Stimulated activated CD4-positive, alpha-beta T cell treated with anti-CD3 and anti-CD28 coated beads, TNF-alpha, amount 100 ng/mL, for 48 hours (primary cell): ENCODE measurements around the gene CLRN3.
A peak's percentile ranks its signal among the peaks of the same experiment; 100 is the strongest.

Source experiments
- DNase-seq, 3 donors: peaks; one replicate each; pipeline ENCODE4 v3.0.0-alpha.2; 2020; ENCODE audit warnings: low read depth in 3 of 3

Gene CLRN3

DNA sequence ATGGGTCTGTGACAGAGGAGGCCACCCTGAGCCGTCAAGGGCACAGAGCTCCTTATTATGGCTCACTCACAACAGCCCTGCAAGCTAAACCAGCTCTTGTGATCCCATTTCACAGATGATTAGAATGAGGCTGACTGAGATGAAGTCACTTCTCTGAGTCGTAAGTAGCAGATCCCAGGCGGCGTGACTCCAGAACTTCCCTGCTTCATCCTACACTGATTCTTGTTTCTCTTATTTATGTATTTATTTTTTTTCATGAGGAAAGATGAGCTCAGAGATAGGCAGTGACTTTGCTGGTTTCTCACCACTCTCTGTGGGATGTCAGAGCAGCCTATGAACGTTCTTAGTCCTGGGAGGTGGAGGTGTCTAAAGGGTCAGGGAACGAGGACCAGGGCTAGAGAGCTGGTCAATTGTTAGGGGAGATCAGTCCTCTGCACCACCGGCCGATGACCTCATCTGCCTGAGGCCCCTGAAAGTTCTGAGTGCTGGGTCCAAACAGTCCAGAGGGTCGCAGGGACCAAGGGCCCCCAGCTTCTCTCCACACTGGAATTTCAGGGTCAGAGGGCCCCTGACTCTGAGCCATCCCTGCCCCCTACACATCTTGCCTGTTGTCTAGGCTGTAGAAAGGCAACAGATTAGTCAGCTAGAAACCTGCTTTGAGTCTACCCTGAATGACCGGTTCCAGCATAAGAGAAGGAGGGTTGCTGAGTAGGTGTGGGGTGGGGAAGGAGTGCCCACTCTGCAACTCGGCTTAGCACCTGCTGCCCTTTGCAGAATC, 17.9 kb downstream of the CLRN3 start:
- no peak for DNase-seq

DNA sequence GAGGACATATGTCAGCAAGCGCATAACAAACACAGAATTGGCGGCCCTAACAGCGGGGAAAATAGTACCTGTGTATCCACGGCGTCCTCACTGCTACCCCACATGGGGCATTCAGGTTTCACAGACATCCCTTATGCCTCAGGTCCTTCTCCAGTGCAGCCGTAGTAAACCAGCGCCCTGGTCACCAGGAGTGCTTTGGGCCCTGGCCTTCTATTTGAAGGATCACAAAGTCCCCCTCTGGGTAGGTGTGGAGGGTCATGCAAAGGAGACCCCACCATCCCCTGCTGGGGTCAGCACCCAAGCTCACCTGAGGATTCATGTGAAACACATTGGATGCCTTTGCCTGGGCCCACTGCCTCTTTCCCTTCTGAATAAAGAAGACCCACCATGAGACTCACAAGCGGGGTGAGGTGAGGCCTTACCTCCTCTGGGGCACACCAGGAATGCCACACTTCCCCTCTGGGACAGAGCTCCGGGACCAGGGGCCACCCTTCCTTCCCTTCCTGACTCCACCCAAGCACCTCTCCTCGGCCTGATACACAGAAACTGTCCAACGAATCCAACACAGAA, 18.8 kb downstream of the CLRN3 start:
- no peak for DNase-seq

DNA sequence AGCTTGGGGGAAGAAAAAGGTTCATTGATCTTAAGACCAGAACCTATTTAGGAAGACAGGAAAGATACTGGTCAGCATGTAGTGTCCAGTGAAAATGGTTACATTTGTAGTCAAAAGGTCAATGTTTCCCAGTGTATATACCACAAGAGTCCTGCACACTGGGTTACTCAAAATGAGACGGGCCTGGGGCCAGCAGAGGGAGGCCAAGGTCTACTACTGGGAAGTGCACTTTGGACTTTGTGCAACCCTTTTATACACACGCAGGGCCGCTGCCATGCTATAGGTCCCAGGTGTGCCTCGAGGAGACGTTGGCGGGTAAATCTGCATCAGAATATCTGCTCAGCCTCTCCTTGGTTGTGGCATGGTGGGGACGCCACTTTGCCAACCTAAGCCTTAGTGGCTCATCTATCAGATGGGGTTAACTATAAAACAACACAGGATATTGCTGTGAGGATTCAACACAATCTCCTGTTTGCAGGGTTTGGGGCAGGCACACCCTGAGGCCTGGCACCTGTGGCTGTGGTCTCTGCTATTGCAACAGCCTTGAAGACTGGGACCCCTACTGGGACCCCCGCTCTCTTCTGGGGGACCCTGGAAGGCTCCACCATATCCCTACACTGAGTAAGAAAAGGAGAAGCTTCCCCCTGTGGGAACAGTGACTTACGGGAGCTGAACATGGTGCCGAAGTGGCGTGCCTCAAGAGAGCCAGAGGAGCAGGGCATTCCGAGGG, 19.7 kb downstream of the CLRN3 start:
- no peak for DNase-seq

DNA sequence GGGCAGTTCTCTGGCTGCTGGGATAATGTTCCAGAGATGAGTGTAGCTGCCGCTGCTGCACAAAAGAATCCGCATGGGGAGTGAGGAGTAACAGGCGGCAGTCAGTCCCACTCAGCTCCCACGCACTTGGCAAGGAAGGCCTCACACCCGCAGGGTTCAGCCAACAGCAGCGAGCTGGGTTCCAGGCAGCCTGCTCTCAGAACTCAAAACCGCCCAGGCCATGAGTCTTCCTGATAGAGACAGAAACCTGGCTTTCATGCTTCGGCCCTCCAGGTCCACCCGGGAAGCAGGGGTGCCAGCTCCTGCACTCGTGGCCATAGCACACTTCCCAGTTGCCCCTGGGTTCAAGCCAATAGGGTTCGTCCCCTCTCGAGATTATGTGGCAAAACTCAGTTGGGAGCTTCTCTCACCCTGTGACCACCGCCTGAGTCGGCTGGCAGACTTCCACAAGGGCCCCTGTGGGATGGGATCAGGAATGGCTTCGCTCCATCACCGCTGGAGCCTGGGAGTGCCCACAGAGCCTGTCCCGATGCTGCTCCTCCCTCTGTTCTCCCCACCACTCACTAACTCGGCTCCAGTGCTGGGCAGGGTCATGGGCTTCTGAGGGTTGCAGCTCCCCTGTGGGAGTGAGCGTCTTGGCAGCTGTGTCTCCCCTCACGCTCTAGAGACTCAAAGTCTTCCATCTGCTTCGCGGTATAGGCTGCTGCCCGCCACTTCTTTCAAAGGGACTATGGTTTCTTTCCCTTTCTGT, 20.6 kb downstream of the CLRN3 start:
- no peak for DNase-seq

DNA sequence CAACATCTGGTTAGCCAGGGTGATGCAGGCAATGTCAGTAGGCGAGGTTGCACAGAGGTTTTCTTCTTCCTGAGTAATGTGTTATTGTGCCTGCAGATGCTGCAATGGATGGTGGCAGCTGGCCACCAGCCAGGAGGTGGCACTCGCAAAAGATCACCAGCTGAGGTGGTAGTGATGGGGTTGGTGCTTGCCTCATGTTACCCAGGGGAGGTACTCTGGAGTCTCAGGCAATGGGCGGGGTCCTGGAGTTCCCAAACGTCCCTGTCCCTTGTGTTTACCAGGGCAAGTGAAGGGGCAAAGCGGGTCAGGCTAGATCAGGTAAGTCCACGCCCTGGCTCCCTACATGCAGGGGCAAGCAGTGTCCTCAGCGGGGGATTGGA, 21.1 kb downstream of the CLRN3 start:
- DNase-seq = no peak

DNA sequence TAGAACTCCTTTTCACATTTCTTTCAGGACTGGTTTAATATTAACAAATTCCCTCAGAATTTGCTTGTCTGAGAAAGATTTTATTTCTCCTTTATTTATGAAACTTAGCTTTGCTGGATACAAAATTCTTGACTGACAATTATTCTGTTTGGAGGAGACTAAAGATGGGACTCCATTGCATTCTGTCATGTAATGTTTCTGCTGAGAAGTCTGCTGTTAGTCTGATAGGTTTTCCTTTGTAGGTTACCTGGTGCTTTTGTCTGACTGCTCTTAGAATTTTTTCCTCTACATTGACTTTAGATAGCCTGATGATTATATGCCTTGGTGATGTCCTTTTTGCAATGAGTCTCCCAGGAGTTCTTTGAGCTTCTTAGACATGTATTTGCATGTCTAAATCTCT, 23.4 kb downstream of the CLRN3 start:
- DNase-seq = no peak

DNA sequence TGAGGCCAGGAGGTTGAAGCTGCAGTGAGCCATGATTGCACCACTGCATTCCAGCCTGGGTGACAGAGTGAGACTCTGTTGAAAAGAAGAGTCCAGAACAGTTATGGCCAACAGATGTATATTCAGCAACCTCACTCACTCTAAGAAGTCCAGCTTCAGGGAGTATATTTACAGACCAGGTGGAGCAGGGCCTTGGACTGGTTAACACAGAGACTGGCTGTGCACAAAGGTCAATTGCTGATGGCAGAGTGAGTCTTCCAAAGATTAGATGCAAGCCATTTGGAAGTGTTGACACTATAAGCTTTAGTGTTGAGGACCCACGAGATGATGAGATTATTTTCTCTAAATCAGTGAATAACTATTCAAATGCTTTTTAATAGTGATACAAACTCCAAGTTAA, 24.9 kb downstream of the CLRN3 start:
- DNase-seq = no peak

DNA sequence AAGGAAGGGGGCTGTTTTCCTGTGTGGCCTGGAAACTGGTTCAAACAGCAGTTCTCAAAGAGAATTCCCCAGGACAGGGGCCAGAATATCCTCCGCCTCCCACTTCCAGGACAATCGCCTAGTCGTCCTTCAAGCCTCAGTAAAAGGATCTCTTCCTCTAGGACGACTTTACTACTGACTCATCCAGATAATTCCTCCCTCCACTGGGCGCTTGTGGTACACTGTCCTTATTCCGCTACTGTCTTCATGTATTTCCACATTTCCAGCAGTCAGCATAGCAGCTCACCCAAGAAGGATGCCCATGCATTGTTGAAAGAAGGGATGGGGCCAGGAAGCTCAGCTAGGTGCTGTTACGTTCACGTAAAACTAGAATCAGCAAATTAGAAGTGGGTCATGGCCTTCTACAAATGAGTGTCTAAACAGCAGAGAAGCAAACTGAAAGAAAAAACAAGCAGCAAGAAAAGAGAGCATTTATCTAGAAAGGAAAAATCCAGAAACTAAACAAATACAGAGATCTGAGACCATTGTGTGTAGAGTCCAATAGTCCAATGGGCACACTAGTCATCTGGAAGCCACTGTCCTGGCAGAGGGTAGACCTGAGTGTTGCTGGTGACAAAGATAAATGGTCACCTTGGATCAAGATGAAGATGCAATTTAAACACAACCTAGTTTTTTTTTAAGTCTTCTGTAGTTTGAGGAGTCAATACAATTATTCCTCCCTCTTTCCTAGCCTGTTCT, 26.3 kb downstream of the CLRN3 start:
- DNase-seq = no peak

DNA sequence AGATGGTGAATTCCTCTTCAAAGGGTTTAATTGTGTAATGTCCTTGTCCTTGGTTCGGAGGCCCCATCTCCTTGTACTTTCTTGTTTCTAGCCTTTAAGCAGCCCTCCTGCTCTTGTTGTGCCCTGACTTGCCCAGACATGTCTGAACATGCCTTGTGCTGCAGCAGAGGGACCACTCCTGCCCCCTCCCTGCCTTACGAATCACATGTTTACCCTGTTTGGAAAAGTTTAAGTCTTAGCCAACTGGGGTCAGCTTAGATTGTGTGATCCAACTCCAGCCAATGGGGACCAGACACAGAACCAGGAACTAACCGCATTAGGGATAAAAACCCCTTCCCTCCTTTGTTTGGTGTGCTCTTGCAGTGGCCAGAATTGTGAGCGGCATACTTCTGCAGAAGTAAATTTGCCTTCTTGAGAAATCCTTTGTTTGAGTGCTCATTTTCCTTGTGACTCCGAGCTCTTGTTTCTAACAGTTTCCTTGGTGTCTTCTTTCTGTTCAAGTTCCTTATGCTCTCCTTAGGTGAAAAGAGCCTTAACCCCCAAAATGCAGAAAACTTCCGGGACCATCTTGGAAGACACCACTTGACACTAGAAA, 29.4 kb downstream of the CLRN3 start:
- DNase-seq = no peak

DNA sequence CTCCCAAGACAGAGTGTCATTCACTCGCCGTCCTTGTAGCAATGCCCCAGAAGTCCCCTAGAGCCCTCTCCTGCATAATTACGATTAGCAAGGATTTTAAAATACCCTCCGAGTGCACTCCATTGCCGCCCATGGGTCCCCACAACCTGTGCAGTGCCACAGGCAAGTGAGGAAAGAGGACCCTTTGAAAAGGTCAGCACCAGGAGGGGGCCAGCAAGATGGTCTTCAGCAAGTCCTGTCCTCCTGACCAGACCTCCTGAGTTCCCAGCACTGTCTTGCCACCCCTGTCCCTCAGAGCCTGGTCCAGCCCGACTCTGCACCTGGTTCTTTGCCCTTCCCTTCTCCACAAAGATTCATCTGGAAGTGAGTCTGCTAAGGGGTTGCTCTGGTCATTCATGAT, 32.1 kb downstream of the CLRN3 start:
- no peak for DNase-seq

DNA sequence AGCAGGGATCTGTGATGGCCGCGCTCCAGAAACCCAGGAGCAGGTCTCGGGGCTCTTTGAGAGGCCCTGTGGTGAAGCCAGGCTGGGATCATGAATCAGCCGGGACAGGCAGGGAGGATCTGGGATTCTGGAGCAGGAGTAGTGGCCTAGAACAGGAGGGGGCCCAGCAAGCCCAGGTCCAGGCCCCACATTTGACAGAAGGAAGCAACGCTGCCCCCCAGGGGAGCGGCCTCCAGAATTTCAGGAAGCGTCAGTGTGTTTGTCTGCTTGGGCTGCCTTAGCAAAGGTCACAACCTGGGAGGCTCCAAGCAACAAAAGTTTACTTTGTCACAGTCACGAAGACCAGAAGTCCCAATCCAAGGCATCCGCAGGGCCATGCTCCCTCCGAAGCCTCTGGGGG, 36.8 kb downstream of the CLRN3 start:
- no peak for DNase-seq

DNA sequence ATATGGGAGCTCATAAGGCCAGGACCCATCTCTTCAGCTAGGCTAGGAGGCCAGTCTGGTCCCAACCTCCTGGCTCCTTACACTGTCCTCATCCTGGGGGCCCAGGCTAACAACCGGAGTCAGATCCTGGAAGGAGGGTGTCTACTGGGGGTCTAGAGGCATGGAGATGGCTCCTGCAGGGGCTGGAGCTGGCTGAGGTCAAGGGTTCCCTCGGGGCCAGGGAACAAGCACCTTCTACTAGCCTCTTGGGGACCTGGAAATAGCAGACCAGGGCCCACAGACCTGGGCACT, 37.2 kb downstream of the CLRN3 start:
- no peak for DNase-seq

DNA sequence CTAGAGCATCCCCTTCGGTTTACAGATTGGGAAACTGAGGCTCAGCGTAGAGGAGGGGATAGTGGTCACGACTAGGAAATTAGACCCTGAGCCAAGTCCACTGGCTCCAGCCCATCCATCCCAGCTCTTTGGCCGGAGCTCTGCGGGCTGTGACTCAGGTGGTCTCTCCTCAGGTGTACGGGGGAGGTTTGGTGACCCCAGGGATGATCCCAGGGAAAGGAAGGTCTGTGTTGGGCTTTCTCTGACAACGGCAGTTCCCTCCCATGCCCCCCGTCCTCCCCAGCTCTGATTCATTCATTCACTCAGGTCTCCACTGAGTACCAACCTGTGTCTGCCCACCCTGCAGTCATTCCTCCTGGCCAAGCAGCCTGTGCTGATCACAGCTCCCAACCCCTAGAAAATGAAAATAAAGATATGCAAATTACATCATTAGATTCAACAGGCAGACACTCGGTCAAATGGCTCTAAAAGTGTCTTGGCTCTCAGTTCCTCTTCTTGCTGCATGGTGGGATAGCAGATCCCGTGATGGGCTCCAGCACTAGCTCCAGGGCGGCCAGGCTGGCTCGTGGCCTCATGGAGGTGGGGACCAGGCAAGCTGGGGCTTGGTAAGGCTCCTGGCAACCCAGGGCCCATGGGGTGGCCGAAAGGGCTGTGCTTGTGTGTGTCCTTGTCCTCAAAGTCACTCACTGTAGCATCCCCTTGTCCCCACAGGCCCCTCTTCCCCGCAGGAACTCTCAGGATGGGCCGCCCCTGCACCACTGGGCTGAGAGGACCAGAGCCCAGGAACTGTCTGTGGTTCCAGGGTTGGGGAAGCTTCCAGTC, 37.8 kb downstream of the CLRN3 start:
- no peak for DNase-seq

DNA sequence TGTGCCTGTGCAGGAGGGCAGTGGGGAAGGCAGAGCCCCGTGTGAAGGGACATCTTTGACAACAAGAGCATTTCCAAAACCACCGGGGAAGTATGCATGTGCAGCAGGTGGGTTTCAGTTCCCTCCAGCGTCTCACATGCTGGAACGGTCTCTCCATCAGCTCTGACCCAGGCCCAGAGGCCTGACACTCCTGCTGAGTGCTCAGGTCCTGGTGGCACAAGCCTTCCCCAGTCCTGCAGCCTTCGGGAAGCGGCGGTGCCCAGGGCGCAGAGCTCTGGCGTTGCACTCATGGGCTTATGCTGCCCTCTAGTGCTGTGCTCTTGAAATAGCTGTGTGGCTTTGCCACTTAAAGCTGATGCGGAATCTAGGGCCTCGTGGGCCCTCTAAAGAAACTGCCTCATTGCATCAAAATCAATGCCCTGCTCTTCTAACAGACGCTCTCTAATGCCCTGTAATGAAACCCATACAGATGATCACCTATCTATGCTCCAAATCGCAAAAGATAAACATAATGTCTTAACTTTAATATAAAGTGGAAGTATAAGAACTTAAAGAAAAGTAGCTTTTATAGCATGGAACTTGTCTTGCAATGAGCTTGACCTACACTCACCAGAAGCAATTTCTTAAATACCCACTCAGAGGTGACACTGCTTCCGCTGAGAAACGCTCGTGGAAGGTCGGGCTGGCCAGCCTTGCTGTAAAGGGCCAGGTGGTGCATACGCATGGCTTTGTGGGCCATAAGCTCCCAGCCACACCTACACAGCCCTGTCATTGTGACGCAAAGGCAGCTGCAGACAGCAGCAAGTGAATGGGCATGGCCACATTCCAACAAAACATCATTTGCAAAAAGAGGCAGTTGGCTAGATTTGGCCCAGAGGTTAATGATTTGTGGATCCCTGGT, 38.6 kb downstream of the CLRN3 start:
- DNase-seq = peak; percentile 8 to 28 (median 21)

DNA sequence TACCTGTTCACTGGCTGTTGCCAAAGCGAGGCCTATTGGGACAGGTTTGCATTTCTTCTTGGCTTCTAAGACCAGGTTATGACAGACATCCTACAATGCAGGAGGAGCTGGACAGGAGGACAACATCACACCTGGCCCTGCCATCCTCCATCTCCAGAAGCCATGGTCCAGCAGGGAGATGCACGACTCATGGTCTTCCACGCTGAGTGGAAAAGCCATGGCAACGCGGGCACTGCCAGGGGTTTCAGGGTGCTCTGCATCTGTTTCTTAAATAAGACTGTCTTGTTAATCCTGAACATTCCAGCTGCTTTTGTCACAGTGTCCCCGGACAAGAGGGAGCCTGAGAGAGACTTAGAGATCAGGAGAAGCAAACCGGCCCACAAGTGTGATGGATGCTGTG, 40.3 kb downstream of the CLRN3 start:
- no peak for DNase-seq

DNA sequence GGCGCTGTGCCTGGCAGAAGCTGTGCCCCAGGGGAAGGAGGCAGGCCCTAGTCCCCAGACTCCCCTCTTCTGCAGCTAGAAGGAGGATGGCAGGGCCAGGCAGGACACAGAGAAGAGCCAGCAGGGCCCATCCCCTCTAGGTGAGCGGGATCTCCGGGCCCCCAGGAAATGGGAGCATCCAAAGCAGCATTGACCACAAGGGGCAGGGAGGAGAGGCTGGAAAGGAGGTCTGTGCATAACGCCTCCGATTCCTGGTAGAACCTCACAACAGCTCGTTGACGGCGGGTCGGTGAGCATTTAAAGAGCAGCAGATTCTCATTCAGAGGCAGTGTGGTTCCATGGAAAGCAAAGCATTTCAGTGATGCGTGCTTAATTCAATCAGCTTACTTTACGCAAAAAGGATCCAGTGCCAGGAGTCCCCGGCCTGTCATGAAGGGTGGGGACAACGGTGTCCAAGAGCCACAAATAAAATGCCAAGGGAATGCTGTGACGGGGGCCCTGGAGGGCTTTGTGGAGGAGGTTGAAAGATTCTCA, 41.0 kb downstream of the CLRN3 start:
- no peak for DNase-seq

DNA sequence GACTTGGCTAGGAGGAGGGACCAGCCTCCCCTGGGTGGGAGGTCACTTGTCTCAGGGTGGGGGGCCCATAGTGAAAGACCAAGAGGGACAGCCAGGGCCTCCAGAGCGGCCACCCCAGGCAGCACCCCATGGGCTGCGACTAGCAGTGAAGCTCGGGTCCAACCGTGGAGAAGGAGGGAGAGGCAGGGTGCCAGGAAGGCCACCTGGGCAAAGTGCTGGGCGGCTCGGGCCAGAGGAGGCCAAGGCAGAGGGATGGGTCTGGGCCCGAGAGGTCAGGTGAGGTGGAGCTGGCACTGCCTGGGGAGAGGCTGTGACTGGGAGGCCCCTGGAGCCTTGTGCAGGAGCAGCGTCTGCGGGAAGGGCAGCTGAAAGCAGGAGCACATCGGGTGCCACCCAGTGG, 41.8 kb downstream of the CLRN3 start:
- DNase-seq = no peak

DNA sequence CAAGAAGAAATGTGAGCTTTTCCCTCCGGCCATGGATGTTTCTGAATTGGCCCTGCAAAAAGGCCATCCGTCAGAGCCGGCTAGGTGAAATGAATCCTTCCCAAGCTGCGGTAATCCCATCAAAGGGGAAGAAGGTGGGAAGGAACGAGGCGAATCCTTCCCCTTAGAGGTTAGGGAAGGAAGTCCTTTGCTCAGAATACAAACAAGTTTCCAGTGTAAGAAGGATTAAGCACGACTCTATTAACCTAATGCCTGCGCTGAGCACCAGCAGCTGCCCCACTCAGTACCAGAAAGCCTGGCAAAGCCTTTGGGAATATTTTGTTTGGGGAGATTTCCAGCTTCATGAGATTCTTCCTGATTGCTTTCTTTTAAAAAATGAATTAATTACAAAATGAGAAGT, 42.8 kb downstream of the CLRN3 start:
- no peak for DNase-seq

DNA sequence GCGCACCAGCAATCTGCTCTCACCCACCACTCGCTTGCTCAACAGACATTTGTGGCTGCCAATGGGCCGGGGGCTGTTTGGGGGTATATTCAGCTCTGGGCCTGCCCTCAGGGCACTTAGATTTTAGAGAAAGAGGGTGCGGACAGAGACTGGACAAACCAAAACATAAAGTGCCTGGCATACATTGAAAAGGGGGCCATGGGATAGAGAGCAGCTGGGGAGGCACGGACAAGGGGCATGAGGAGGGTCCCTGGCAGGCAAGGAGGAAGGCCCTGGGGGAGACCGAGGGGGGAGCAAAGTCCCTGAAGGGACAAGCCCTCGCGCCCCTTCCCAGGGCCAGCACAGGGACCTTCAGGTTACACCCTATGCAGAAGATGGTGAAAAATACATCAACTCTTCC, 43.5 kb downstream of the CLRN3 start:
- no peak for DNase-seq
